GM21515 (cell line): Measurements from ENCODE around the gene RNF167.
"Not testable (repeated sequence)": the region's sequence is repeated elsewhere in the genome, so short reads cannot be mapped to it uniquely, and the experiment has no call there.

Source experiments
- ATAC-seq: cut with Tn5 transposase; IDR thresholded peaks from one replicate; pipeline ENCODE4 v1.9.1; 2021; ENCODE audit not compliant: unreplicated experiment

Gene RNF167

DNA sequence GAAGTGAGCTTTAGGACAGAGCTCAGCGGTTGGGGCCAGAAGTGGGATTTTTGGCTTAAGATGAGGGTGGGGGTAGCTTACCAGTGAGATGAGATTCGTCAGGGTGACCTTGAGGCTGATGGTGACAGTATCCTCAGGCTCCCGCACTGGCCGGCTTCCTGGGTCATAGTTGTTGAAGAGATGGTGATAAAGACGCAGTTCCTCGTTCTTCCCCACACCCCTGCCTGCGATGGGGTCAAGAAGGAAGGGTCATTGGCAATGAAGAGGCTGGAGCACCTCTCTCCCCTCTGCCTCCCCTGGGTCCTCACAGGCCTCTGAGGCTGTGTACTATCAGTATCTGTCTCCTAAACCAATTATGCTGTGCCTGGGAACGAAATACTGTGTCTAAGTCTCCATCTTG, 37.5 kb upstream of the RNF167 start:
- ATAC-seq, result no peak

DNA sequence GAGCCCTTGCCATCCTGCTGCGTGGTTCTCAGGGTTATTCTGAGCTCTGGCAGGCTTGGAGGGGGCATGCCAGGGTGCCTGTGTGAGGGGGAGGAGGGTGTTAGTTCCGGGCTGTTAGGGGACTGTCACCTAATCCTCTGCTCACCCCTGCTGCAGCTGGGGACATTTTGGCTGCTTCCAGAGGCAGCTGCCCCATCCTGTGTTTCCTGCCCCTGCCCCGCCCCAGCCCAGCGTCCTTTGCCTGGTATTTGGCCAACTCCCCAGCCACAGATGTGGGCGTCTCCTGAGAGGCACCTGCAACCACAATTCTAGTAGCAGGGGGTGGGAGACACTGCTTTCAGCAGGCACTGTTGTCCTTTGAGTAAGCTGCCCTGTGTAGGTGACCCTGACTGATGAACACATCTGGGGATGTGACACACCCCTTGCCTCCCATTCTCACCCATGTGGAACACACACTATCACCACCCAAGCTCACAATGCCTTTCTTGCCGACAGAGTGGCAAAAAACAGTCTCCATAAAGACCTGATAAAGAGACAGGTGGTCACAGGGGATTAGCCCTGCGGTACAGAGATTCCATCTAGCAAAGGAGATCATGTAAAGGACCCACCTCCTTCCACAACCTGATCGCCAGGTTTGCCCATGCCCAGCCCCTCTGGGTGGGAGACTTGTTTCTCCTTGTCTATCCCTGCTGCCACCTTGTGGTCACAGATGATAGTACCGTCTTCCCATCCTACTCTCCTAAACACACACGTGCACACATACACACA, 36.8 kb upstream of the RNF167 start, which contains the start of gene CHRNE:
CHRNE (minus strand) TSS at position 48 of the 768 bp plus-strand sequence; CDS start at position 13, 35 bp downstream.
- ATAC-seq, result no peak

DNA sequence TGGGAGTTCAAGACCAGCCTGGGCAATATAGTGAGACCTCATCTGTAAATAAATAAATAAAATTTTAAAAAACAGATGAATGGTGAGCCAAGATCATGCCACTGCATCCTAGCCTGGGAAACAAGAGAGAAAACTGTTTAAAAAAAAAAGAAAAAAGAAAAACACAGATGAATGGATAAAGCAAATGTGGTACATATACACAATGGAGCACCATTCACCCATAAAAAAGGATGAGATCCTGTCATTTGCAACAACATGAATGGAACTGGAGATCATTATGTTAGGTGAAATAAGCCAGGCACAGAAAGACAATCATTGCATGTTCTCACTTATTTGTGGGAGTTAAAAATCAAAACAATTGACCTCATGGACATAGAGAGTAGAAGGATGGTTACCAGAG, 33.4 kb upstream of the RNF167 start:
- not testable (repeated sequence) for ATAC-seq

DNA sequence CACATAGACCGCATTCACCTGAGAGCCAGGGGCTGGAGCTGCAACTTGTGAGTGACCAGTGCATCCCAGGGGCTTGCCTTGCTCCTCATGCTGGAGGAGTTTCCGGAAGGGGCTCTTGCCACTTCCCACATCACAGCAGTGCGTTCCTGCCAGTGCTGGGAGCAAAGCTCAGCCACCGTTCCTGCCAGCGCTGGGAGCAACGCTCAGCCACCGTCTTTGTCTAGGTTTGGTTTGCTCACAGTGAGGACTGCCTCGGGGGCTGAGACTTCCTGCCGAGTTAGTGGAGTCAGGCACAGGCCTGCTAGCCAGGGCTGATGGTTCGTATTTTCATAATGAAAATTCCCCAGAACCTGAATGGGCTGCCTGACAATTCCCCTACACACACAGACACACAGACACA, 31.8 kb upstream of the RNF167 start:
- no peak for ATAC-seq

DNA sequence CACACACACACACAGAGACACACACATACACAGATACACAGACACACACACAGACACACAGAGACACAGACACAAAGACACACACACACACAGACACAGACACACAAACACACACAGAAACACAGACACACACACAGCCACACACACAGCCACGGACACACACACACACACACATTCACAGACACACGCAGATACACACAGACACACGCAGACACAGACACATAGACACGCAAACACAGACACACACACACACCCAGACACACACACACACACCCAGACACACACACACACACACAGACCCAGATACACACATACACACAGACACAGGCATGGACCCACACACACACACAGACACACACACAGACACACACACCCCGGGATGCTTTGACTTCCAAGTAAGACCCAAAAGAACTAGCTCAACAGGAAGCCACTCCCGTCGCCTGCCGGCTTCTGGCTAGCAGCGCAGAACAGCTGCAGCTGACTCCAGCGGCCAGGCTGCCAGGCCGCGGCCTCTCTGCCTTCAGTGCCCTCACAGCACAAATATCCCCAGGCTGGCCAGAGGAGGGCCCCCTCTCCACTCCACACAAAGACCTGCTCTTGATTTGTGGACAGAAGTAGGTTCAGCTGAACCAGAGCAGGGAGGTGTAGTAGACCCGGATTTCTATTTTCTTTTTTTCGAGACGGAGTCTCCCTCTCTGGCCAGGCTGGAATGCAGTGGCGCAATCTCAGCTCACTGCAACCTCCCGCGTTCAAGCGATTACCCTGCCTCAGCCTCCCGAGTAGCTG, 31.2 kb upstream of the RNF167 start:
- peak; percentile 51 for ATAC-seq

DNA sequence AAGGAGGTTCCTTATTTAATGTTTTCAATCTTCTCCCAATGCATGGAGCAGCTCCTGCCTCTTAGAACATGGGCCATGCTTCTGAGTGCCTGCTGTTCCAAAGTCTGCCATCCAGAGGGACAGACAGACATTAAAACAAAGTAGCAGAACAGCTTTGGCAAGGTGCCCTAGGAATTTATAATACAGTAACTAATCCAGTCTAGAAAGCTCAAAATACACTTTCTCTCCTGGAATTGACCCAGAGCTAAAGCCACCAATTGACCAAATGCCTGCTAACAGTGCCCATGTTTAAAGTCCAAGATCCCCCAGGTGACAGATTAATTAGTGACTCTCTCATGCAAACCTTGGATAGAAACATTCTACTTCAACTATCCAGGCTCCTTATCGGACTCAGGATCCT, 26.1 kb upstream of the RNF167 start:
- no peak for ATAC-seq

DNA sequence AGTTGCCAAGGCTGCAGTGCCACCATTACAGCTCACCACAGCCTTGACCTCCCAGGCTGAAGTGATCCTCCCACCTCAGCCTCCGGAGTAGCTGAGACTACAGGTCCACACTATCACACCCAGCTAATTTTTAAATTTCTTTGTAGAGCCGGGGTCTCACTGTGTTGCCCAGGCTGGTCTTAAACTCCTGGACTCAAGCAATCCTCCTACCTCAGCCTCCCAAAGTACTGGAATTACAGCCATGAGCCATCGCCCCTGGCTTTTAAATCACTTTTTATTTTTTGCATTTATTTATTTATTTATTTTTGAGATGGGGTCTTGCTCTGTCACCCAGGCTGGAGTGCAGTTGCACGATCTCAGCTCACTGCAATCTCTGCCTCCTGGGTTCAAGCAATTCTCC, 25.5 kb upstream of the RNF167 start:
- not testable (repeated sequence) for ATAC-seq

DNA sequence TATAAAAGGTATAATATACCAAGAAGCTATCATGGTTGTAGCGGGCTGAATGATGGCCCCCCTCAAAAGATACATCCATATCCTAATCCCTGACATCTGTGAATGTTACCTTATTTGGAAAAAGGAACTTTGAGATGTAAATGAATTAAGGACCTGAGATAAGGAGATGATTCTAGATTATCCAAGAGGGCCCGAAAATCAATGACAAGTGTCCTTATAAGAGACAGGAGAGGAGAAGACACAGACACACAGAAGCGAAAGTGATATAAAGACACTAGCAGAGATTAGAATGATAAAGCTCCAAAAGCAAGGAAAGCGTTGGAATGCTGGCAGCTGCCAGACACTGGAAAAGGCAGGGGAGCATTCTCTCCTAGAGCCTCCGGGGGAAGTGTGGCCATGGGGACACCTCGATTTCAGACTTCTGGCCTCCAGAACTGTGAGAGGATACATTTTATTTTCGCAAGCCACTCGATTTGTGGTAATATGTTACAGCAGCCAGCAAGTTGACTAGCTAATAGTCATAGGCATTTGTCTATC, 20.5 kb upstream of the RNF167 start:
- ATAC-seq, result no peak

DNA sequence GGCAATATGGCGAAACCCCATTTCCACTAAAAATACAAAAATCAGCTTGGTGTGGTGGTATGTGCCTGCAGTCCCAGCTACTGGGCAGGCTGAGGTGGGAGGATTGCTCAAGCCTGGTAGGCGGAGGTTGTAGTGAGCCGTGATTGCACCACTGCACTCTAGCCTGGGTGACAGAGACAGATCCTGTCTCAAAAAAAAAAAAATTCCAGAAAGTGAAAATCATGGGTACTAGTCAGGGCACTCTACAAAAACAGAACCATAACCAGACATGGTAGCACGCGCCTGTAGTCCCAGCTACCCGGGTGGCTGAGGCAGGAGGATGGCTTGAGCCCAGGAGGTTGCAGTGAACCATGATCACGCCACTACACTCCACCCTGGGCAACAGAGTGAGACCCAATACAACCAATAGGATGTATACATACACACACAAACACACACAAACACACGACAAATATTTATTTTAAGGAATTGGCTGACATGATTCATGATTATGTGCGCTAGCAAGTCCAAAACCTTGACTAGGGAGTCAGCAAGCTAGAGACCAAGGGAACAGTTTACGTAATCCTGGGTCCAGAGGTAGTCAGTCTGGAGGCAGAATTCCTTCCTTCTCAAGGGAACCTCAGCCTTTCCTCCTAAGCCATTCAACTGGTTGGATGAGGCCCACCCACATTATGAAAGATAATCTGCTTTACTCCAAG, 19.6 kb upstream of the RNF167 start:
- no peak for ATAC-seq

DNA sequence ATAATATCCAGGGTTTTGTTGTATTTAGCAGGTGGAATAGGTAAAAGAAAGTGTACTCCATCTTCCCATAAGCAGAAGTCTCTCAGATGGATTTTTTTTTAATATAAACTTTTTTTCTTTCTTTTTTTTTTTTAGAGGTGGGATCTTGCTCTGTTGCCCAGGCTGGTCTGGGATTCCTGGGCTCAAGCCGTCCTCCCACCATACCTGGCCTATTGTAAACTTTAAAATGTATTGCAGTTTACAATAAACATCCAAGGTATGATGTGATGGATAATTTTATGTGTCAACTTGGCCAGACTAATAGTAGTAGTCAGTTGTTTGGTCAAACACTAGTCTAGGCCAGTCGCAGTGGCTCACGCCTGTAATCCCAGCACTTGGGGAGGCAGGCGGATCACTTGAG, 18.7 kb upstream of the RNF167 start:
- no peak for ATAC-seq

DNA sequence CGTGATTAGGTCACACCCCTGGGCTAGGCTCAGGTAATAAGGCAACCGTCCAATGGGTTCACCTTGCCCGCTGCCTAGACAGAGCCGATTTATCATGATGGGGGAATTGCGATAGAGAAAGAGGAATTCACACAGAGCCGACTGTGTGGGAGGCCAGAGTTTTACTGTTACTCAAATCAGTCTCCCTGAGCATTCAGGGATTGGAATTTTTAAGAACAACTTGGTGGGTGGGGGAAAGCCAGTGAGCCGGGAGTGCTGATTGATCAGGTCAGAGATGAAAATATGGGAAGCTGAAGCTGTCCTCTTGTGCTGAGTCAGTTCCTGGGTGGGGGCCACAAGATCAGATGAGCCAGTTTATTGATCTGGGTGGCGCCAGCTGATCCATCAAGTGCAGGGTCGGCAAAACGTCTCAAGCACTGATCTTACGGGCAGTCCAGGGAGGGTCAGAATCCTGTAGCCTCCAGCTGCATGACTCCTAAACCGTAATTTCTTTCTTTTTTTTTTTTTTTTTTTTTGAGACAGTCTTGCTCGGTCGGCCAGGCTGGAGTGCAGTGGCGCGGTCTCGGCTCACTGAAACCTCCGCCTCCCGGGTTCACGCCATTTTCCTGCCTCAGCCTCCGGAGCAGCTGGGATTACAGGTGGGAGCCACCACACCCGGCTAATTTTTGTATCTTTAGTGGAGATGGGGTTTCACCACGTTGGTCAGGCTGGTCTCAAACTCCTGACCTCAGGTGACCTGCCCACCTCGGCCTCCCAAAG, 13.3 kb upstream of the RNF167 start:
- not testable (repeated sequence) for ATAC-seq

DNA sequence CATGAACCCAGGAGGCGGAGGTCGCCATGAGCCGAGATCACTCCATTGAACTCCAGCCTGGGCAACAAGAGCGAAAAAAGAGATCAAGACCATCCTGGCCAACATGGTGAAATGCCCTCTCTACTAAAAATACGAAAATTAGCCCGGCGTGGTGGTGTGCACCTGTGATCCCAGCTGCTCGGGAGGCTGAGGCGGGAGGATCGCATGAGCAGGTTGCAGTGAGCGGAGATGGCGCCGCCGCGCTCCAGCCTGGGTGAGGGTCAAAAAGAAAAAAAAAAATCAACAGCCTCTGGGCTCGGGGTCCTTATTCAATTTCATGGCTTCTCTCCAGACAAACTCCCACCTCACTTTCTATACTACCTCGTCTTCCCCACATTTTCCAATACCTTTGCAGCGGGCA, 11.2 kb upstream of the RNF167 start:
- ATAC-seq, result no peak

DNA sequence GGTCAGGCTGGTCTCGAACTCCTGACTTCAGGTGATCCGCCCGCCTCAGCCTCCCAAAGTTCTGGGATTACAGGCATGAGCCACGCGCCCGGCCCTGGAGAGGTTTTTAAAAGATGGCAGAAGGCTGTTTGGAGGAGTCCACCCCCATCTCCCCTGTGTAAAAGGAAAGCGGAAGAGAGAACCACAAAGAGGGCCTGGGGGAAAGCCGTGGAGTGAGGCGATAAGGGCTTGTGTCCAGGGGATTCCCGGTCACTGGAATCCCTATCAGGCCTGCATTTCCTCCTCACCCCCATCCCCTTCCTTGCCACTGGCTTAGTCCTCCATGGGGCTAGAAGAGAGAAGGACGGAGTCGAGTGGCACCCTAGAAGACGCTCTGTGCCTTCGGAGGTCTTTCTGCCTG, 8.1 kb upstream of the RNF167 start, which contains the start of gene GP1BA:
GP1BA (plus strand) TSS at position 315 of the 400 bp plus-strand sequence. CDS start 328 bp downstream, outside the sequence.
- ATAC-seq, result no peak

DNA sequence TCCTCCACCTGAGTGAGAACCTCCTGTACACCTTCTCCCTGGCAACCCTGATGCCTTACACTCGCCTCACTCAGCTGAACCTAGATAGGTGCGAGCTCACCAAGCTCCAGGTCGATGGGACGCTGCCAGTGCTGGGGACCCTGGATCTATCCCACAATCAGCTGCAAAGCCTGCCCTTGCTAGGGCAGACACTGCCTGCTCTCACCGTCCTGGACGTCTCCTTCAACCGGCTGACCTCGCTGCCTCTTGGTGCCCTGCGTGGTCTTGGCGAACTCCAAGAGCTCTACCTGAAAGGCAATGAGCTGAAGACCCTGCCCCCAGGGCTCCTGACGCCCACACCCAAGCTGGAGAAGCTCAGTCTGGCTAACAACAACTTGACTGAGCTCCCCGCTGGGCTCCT, 7.3 kb upstream of the RNF167 start:
- no peak for ATAC-seq

DNA sequence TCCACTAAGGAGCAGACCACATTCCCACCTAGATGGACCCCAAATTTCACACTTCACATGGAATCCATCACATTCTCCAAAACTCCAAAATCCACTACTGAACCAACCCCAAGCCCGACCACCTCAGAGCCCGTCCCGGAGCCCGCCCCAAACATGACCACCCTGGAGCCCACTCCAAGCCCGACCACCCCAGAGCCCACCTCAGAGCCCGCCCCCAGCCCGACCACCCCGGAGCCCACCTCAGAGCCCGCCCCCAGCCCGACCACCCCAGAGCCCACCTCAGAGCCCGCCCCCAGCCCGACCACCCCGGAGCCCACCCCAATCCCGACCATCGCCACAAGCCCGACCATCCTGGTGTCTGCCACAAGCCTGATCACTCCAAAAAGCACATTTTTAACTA, 6.4 kb upstream of the RNF167 start:
- ATAC-seq, result no peak

DNA sequence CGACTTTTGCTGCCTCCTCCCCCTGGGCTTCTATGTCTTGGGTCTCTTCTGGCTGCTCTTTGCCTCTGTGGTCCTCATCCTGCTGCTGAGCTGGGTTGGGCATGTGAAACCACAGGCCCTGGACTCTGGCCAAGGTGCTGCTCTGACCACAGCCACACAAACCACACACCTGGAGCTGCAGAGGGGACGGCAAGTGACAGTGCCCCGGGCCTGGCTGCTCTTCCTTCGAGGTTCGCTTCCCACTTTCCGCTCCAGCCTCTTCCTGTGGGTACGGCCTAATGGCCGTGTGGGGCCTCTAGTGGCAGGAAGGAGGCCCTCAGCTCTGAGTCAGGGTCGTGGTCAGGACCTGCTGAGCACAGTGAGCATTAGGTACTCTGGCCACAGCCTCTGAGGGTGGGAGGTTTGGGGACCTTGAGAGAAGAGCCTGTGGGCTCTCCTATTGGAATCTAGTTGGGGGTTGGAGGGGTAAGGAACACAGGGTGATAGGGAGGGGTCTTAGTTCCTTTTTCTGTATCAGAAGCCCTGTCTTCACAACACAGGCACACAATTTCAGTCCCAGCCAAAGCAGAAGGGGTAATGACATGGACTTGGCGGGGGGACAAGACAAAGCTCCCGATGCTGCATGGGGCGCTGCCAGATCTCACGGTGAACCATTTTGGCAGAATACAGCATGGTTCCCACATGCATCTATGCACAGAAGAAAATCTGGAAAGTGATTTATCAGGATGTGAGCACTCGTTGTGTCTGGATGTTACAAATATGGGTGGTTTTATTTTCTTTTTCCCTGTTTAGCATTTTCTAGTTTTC, 5.7 kb upstream of the RNF167 start:
- no peak for ATAC-seq

DNA sequence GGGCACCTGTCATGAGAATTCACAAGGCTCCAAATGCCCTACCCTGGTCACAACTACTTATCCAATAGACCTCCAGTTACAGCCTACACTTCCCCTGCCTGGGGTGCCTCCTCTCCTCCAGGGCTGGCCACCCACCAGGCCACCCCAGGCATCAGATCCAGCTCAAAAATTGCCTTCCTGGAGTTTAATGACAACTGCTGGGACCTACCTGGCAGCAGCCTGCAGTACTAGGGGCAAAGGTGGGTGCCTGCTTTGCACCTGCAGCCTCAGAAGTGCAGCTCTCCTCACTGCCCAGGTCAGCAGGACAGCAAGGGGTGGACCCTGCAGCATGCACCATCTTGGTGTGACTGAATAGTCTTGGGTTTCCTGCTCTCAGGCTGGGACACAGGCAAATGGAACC, 4.4 kb upstream of the RNF167 start:
- no peak for ATAC-seq

DNA sequence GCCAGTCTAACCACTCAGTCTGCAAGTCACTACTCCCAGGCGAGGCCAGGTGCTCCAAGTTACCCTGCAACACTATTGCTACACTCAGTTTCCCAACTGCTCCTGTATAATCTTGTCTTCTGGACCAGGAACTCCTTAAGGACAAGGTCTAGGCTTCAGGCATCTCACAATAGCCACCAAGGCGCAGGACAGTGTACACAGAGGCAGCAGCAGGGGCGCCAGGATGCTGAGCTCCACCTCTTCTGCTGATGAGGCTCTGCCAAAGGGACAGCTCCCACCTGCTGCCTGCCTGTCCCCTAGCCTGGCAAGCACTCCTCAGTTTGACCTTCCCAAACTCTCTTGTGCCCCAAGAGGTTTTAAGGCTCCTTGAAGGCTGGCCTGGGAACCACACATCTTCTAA, 3.6 kb upstream of the RNF167 start:
- ATAC-seq, result no peak

DNA sequence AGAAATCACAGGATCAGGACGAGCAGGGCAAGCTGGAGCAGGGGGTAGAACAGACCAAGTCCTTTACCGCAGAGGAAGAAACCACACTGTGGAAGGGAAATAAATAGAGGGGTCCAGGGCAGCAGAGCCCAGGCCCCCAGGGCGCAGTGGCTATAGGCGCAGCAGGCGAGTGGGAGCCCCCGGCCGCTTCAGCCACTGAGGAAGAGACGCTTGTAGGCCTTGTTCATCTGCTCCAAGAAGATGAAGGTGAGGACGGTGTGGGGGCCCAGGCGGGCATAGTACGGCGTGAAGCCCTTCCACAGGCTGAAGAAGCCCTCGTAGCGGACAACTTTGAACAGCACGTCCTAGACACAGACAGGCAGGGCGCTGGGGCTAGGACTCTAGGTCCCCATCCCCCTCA, 2.5 kb upstream of the RNF167 start:
- no peak for ATAC-seq

DNA sequence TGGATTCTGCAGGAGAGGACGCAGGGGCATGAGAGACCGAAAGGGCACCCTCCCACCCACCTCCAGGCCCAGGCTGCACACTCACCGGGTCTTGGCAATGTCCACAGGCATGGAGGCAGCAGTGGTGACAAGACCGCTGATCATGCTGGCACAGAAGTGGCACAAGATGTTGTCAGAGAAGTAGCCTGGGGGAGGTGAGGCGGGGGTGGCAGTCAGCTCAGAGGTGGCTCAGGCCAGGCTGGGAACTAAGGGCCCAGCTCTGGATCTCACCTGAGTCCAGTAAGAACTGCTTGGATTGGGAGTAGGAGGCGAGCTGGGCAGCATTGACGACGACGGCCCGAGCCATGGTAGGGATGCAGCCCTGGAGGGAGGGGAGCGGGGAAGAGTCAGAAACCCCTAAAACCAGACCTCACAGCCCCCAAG, 2.0 kb upstream of the RNF167 start:
- ATAC-seq, result no peak
